Measurements from ENCODE around the gene TNS3.

The TNS3 gene

GRCh38 chr7:47428052-47428767 lies 153.7 kb downstream of the TNS3 start:
- no peaks in the 10 kb centered on the region for H3K27me3 Mint-ChIP-seq
- DNase-seq = no peak
- H3K4me3 Mint-ChIP-seq = no peak overlapping the region
- H3K4me1 Mint-ChIP-seq (ENCODE audit: low read depth) = no peaks in the 10 kb centered on the region
- H3K9me3 Mint-ChIP-seq = no peaks in the 10 kb centered on the region
- no peak overlapping the region for H3K27ac Mint-ChIP-seq
- H3K36me3 Mint-ChIP-seq (ENCODE audit: low read depth) = no peaks in the 10 kb centered on the region

GRCh38 chr7:47427051-47427643 lies 154.8 kb downstream of the TNS3 start:
- H3K4me3 Mint-ChIP-seq = no peak overlapping the region

GRCh38 chr7:47424523-47424922 lies 157.4 kb downstream of the TNS3 start:
- Mint-ChIP-seq H3K4me3 (no peak overlapping the region), H3K9me3 (no peaks in the 10 kb centered on the region), H3K27me3 (no peaks in the 10 kb centered on the region), H3K4me1 (ENCODE audit: low read depth) (no peaks in the 10 kb centered on the region), H3K27ac (no peak overlapping the region), H3K36me3 (ENCODE audit: low read depth) (no peaks in the 10 kb centered on the region)
- no peak for DNase-seq

More at GRCh38 chr7:47427051-47427643, 154.8 kb downstream of the TNS3 start:
- Mint-ChIP-seq H3K27me3 (no peaks in the 10 kb centered on the region), H3K27ac (no peak overlapping the region), H3K4me1 (ENCODE audit: low read depth) (no peaks in the 10 kb centered on the region), H3K36me3 (ENCODE audit: low read depth) (no peaks in the 10 kb centered on the region), H3K9me3 (no peaks in the 10 kb centered on the region)
- DNase-seq = no peak

GRCh38 chr7:47423196-47423595 lies 158.7 kb downstream of the TNS3 start:
- Mint-ChIP-seq H3K27ac (no peak overlapping the region), H3K36me3 (ENCODE audit: low read depth) (no peaks in the 10 kb centered on the region), H3K27me3 (no peaks in the 10 kb centered on the region)

GRCh38 chr7:47422611-47423010 lies 159.3 kb downstream of the TNS3 start:
- no peaks in the 10 kb centered on the region for H3K9me3 Mint-ChIP-seq
- DNase-seq = no peak
- H3K4me1 Mint-ChIP-seq (ENCODE audit: low read depth) = no peaks in the 10 kb centered on the region
- H3K27ac Mint-ChIP-seq = no peak overlapping the region
- H3K27me3 Mint-ChIP-seq = no peaks in the 10 kb centered on the region
- H3K36me3 Mint-ChIP-seq (ENCODE audit: low read depth) = no peaks in the 10 kb centered on the region
- no peak overlapping the region for H3K4me3 Mint-ChIP-seq

More at GRCh38 chr7:47423196-47423595, 158.7 kb downstream of the TNS3 start:
- Mint-ChIP-seq H3K9me3 (no peaks in the 10 kb centered on the region), H3K4me3 (no peak overlapping the region), H3K4me1 (ENCODE audit: low read depth) (no peaks in the 10 kb centered on the region)
- DNase-seq = no peak

- no peaks in the 10 kb centered on the region for H3K36me3 Mint-ChIP-seq (ENCODE audit: low read depth)
- no peaks in the 10 kb centered on the region for H3K9me3 Mint-ChIP-seq
- no peaks in the 10 kb centered on the region for H3K4me1 Mint-ChIP-seq (ENCODE audit: low read depth)
- H3K4me3 Mint-ChIP-seq = no peak overlapping the region
- no peak for DNase-seq
- H3K27me3 Mint-ChIP-seq = no peaks in the 10 kb centered on the region
- no peak overlapping the region for H3K27ac Mint-ChIP-seq
Measured at GRCh38 chr7:47421456-47421855, 160.5 kb downstream of the TNS3 start.

GRCh38 chr7:47420122-47420780 lies 161.7 kb downstream of the TNS3 start:
- Mint-ChIP-seq H3K36me3 (ENCODE audit: low read depth) (no peaks in the 10 kb centered on the region), H3K9me3 (no peaks in the 10 kb centered on the region), H3K4me1 (ENCODE audit: low read depth) (peaks cover 3% of the 10 kb centered on the region), H3K27ac (no peak overlapping the region), H3K4me3 (no peak overlapping the region), H3K27me3 (no peaks in the 10 kb centered on the region)
- DNase-seq = no peak

- no peaks in the 10 kb centered on the region for H3K9me3 Mint-ChIP-seq
- H3K36me3 Mint-ChIP-seq (ENCODE audit: low read depth) = no peaks in the 10 kb centered on the region
- no peak overlapping the region for H3K27ac Mint-ChIP-seq
- H3K27me3 Mint-ChIP-seq = no peaks in the 10 kb centered on the region
- H3K4me1 Mint-ChIP-seq (ENCODE audit: low read depth) = peaks cover 3% of the 10 kb centered on the region
- no peak overlapping the region for H3K4me3 Mint-ChIP-seq
- DNase-seq = no peak
Measured at GRCh38 chr7:47419471-47419870, 162.4 kb downstream of the TNS3 start.

- H3K27me3 Mint-ChIP-seq = no peaks in the 10 kb centered on the region
- H3K9me3 Mint-ChIP-seq = no peaks in the 10 kb centered on the region
- H3K4me1 Mint-ChIP-seq (ENCODE audit: low read depth) = peaks cover 3% of the 10 kb centered on the region
- H3K36me3 Mint-ChIP-seq (ENCODE audit: low read depth) = no peaks in the 10 kb centered on the region
- H3K4me3 Mint-ChIP-seq = no peak overlapping the region
- no peak overlapping the region for H3K27ac Mint-ChIP-seq
- no peak for DNase-seq
Measured at GRCh38 chr7:47418601-47419309, 163.2 kb downstream of the TNS3 start.

GRCh38 chr7:47416492-47417480 lies 165.1 kb downstream of the TNS3 start:
- H3K27ac Mint-ChIP-seq = no peak overlapping the region
- H3K9me3 Mint-ChIP-seq = no peaks in the 10 kb centered on the region
- peaks cover 3% of the 10 kb centered on the region for H3K4me1 Mint-ChIP-seq (ENCODE audit: low read depth)
- H3K36me3 Mint-ChIP-seq (ENCODE audit: low read depth) = no peaks in the 10 kb centered on the region
- no peak overlapping the region for H3K4me3 Mint-ChIP-seq
- H3K27me3 Mint-ChIP-seq = no peaks in the 10 kb centered on the region
- no peak for DNase-seq

GRCh38 chr7:47415318-47416212 lies 166.3 kb downstream of the TNS3 start:
- Mint-ChIP-seq H3K36me3 (ENCODE audit: low read depth) (no peaks in the 10 kb centered on the region), H3K27me3 (no peaks in the 10 kb centered on the region), H3K4me3 (no peak overlapping the region), H3K9me3 (no peaks in the 10 kb centered on the region), H3K4me1 (ENCODE audit: low read depth) (peaks cover 3% of the 10 kb centered on the region), H3K27ac (no peak overlapping the region)
- DNase-seq = no peak

GRCh38 chr7:47414342-47415317 lies 167.3 kb downstream of the TNS3 start:
- Mint-ChIP-seq H3K4me3 (no peak overlapping the region), H3K9me3 (no peaks in the 10 kb centered on the region), H3K4me1 (ENCODE audit: low read depth) (peaks cover 3% of the 10 kb centered on the region), H3K27ac (no peak overlapping the region), H3K27me3 (no peaks in the 10 kb centered on the region), H3K36me3 (ENCODE audit: low read depth) (no peaks in the 10 kb centered on the region)
- no peak for DNase-seq

All from activated T-cell treated with anti-CD3 and anti-CD28 coated beads, Interleukin-2, amount 50 U/mL, for 24 hours (primary cell).